ENCODE results near the gene CCDC194. TPM values are rescaled to one million over a fixed set of nuclear protein-coding genes. Genes with fewer than 3 reads are reported as not detected.

The CCDC194 gene
- total RNA-seq, 1 donor from 2014 or later = 2.0 TPM

- Histone ChIP-seq H3K4me3 (no peak overlapping the region), H3K9me3 (no peaks in the 10 kb centered on the region), H3K27me3 (no peaks in the 10 kb centered on the region), H3K4me1 (no peaks in the 10 kb centered on the region), H3K36me3 (no peaks in the 10 kb centered on the region), H3K27ac (no peak overlapping the region)
- intact Hi-C loops (cut with DNase I) = no loop called here
- ATAC-seq (no peak), DNase-seq (no peak)
- no peak for TF ChIP-seq CTCF (IDR thresholded peaks at IDR 0.05)
Observed at GRCh38 chr19:17431417-17431816, 37.4 kb upstream of the CCDC194 start.

- no peaks in the 10 kb centered on the region for H3K9me3 ChIP-seq
- no peak overlapping the region for H3K27ac ChIP-seq
- intact Hi-C loops (cut with DNase I) = no loop called here
- no peaks in the 10 kb centered on the region for H3K4me1 ChIP-seq
- no peak for DNase-seq
- no peaks in the 10 kb centered on the region for H3K36me3 ChIP-seq
- TF ChIP-seq CTCF (IDR thresholded peaks at IDR 0.05) = no peak
- H3K27me3 ChIP-seq = no peaks in the 10 kb centered on the region
- no peak for ATAC-seq
- no peak overlapping the region for H3K4me3 ChIP-seq
Observed at GRCh38 chr19:17429641-17430113, 35.7 kb upstream of the CCDC194 start.

- TF ChIP-seq CTCF (IDR thresholded peaks at IDR 0.05) = peak; percentile 24
- Histone ChIP-seq H3K27me3 (no peaks in the 10 kb centered on the region), H3K4me3 (no peak overlapping the region), H3K4me1 (peaks cover 5% of the 10 kb centered on the region), H3K27ac (no peak overlapping the region), H3K9me3 (no peaks in the 10 kb centered on the region), H3K36me3 (no peaks in the 10 kb centered on the region)
- ATAC-seq (peak; percentile 44), DNase-seq (no peak)
- intact Hi-C loops (cut with DNase I) = no loop called here
Observed at GRCh38 chr19:17424743-17425365, 30.9 kb upstream of the CCDC194 start.

GRCh38 chr19:17423429-17424208, 29.6 kb upstream of the CCDC194 start:
- Histone ChIP-seq H3K4me1 (peaks cover 12% of the 10 kb centered on the region), H3K27ac (no peak overlapping the region), H3K27me3 (no peaks in the 10 kb centered on the region), H3K4me3 (no peak overlapping the region), H3K36me3 (no peaks in the 10 kb centered on the region), H3K9me3 (no peaks in the 10 kb centered on the region)
- intact Hi-C loops (cut with DNase I) = no loop called here
- no peak for ATAC-seq
- no peak for TF ChIP-seq CTCF (IDR thresholded peaks at IDR 0.05)
- DNase-seq = no peak

GRCh38 chr19:17421942-17422341, 27.9 kb upstream of the CCDC194 start:
- Histone ChIP-seq H3K4me1 (peaks cover 13% of the 10 kb centered on the region), H3K27ac (no peak overlapping the region), H3K4me3 (no peak overlapping the region), H3K27me3 (no peaks in the 10 kb centered on the region), H3K36me3 (no peaks in the 10 kb centered on the region), H3K9me3 (no peaks in the 10 kb centered on the region)
- TF ChIP-seq CTCF (IDR thresholded peaks at IDR 0.05) = no peak
- DNase-seq (no peak), ATAC-seq (no peak)
- intact Hi-C loops (cut with DNase I) = no loop called here
